ENCODE results near the gene NXNL1. TPM values are rescaled to one million over a fixed set of nuclear protein-coding genes. Genes with fewer than 3 reads are reported as not detected.
"Not testable (repeated sequence)": the region's sequence is repeated elsewhere in the genome, so short reads cannot be mapped to it uniquely, and the experiment has no call there.

NXNL1 gene, protein sequence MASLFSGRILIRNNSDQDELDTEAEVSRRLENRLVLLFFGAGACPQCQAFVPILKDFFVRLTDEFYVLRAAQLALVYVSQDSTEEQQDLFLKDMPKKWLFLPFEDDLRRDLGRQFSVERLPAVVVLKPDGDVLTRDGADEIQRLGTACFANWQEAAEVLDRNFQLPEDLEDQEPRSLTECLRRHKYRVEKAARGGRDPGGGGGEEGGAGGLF
- total RNA-seq, result not detected
- not detected for polyA plus RNA-seq

DNA sequence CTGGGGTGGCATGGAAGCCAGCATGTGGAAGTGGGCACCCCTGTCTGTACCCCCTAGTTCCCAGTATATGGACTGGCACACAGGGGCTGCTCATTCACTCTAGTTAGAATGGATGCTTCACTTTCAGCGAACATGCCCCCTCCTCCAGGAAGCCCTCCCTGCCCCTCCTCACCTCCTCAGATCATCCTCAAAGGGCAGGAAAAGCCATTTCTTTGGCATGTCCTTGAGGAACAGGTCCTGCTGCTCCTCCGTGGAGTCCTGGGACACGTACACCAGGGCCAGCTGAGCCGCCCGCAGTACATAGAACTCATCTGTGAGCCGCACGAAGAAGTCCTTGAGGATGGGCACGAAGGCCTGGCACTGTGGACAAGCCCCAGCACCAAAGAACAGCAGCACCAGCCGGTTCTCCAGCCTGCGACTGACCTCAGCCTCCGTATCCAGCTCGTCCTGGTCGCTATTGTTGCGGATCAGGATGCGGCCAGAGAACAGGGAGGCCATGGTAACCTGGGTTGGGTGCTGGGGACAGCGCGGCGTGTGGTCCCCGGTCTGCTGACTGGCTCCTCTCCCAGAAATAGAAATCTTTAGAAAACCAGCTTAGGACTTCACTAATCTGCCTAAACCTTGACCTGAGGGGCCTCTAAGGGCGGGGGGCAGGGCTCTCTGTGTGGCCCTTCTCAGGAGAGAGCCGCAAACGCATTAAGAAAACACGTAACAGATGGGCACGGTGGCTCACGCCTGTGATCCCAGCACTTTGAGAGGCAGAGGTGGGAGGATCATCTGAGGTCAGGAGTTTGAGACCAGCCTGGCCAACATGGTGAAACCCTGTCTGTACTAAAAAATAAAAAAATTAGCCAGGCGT, at the start of gene NXNL1:
NXNL1 (minus strand) TSS at position 555 of the 859 bp plus-strand sequence; CDS start at position 498, 57 bp downstream.
- H3K9ac ChIP-seq (ENCODE audit: low read depth in 1 of 2, low read length in 2 of 2), result no peak within 1 kb of the TSS
- no peaks in the 10 kb centered on the region for H3K4me1 ChIP-seq (ENCODE audit: control insufficient read depth in 4 of 4, insufficient read depth in 4 of 4, low read length in 3 of 4)
- DNase-seq (ENCODE audit: low spot score), result no peak
- 79% methylated on average over 26 of the region's 26 CpGs for WGBS
- H3K27ac ChIP-seq (ENCODE audit: low read depth in 1 of 2, low read length in 2 of 2), result no peak within 1 kb of the TSS
- H3K27me3 ChIP-seq (ENCODE audit: control insufficient read depth in 4 of 4, insufficient read depth in 4 of 4, low read length in 3 of 4), result peaks cover 0 to 3% (median 2%) of the 10 kb centered on the region in 4 donors
- H3K36me3 ChIP-seq (ENCODE audit: control insufficient read depth in 4 of 4, insufficient read depth in 3 of 4, low read depth in 1 of 4, low read length in 3 of 4), result no peaks in the 10 kb centered on the region
- H3K9me3 ChIP-seq (ENCODE audit: control insufficient read depth in 4 of 4, low read length in 3 of 4), result no peaks in the 10 kb centered on the region
- TF ChIP-seq, protein P1, sequence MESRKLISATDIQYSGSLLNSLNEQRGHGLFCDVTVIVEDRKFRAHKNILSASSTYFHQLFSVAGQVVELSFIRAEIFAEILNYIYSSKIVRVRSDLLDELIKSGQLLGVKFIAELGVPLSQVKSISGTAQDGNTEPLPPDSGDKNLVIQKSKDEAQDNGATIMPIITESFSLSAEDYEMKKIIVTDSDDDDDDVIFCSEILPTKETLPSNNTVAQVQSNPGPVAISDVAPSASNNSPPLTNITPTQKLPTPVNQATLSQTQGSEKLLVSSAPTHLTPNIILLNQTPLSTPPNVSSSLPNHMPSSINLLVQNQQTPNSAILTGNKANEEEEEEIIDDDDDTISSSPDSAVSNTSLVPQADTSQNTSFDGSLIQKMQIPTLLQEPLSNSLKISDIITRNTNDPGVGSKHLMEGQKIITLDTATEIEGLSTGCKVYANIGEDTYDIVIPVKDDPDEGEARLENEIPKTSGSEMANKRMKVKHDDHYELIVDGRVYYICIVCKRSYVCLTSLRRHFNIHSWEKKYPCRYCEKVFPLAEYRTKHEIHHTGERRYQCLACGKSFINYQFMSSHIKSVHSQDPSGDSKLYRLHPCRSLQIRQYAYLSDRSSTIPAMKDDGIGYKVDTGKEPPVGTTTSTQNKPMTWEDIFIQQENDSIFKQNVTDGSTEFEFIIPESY (IDR thresholded peaks at IDR 0.05), result no peak
- TF ChIP-seq SP1 (IDR thresholded peaks at IDR 0.05) (no peak), FOXA2 (IDR thresholded peaks at IDR 0.05) (no peak), EGR1 (IDR thresholded peaks at IDR 0.05; ENCODE audit: low read depth in 2 of 2) (no peak), TAF1 (conservative IDR thresholded peaks at IDR 0.05) (no peak), GABPA (IDR thresholded peaks at IDR 0.05 in 1 of 2, conservative IDR thresholded peaks at IDR 0.05 in 1 of 2) (no peak), RAD21 (IDR thresholded peaks at IDR 0.05) (no peak), NR2F2 (IDR thresholded peaks at IDR 0.05) (no peak), YY1 (IDR thresholded peaks at IDR 0.05) (no peak), RXRA (IDR thresholded peaks at IDR 0.05) (no peak), HNF4A (conservative IDR thresholded peaks at IDR 0.05) (no peak), FOXA1 (IDR thresholded peaks at IDR 0.05) (no peak)
- TF ChIP-seq, protein P2, sequence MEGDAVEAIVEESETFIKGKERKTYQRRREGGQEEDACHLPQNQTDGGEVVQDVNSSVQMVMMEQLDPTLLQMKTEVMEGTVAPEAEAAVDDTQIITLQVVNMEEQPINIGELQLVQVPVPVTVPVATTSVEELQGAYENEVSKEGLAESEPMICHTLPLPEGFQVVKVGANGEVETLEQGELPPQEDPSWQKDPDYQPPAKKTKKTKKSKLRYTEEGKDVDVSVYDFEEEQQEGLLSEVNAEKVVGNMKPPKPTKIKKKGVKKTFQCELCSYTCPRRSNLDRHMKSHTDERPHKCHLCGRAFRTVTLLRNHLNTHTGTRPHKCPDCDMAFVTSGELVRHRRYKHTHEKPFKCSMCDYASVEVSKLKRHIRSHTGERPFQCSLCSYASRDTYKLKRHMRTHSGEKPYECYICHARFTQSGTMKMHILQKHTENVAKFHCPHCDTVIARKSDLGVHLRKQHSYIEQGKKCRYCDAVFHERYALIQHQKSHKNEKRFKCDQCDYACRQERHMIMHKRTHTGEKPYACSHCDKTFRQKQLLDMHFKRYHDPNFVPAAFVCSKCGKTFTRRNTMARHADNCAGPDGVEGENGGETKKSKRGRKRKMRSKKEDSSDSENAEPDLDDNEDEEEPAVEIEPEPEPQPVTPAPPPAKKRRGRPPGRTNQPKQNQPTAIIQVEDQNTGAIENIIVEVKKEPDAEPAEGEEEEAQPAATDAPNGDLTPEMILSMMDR (IDR thresholded peaks at IDR 0.05; ENCODE audit: low read depth, low read length, missing input control), result no peak
- TF ChIP-seq, protein P3, sequence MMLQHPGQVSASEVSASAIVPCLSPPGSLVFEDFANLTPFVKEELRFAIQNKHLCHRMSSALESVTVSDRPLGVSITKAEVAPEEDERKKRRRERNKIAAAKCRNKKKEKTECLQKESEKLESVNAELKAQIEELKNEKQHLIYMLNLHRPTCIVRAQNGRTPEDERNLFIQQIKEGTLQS (IDR thresholded peaks at IDR 0.05), result no peak
- TF ChIP-seq, protein P4, sequence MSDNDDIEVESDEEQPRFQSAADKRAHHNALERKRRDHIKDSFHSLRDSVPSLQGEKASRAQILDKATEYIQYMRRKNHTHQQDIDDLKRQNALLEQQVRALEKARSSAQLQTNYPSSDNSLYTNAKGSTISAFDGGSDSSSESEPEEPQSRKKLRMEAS (IDR thresholded peaks at IDR 0.05), result no peak
- TF ChIP-seq, protein P5, sequence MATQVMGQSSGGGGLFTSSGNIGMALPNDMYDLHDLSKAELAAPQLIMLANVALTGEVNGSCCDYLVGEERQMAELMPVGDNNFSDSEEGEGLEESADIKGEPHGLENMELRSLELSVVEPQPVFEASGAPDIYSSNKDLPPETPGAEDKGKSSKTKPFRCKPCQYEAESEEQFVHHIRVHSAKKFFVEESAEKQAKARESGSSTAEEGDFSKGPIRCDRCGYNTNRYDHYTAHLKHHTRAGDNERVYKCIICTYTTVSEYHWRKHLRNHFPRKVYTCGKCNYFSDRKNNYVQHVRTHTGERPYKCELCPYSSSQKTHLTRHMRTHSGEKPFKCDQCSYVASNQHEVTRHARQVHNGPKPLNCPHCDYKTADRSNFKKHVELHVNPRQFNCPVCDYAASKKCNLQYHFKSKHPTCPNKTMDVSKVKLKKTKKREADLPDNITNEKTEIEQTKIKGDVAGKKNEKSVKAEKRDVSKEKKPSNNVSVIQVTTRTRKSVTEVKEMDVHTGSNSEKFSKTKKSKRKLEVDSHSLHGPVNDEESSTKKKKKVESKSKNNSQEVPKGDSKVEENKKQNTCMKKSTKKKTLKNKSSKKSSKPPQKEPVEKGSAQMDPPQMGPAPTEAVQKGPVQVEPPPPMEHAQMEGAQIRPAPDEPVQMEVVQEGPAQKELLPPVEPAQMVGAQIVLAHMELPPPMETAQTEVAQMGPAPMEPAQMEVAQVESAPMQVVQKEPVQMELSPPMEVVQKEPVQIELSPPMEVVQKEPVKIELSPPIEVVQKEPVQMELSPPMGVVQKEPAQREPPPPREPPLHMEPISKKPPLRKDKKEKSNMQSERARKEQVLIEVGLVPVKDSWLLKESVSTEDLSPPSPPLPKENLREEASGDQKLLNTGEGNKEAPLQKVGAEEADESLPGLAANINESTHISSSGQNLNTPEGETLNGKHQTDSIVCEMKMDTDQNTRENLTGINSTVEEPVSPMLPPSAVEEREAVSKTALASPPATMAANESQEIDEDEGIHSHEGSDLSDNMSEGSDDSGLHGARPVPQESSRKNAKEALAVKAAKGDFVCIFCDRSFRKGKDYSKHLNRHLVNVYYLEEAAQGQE (IDR thresholded peaks at IDR 0.05), result no peak
- H3K4me3 ChIP-seq (ENCODE audit: low read depth in 1 of 3, low read length in 3 of 3), result no peak within 1 kb of the TSS

DNA sequence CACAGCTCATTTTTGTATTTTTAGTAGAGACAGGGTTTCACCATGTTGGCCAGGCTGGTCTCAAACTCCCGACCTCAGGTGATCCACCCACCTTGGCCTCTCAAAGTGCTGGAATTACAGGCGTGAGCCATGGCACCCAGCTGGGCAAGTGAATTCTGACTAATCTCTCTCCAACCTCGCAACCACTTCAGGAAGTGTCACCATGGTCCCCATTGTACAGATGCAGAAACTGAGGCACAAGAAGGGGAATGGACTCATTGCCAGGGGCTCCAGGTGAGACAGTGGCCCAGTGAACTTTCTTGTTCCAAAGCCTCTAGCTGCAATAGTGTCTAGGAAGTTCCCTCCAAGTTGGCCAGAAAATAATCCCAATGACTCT, 47.8 kb upstream of the NXNL1 start:
- H3K27ac ChIP-seq (ENCODE audit: low read depth in 1 of 2, low read length in 2 of 2), result not testable (repeated sequence)

More for the DNA sequence above, 47.8 kb upstream of the NXNL1 start:
- H3K9me3 ChIP-seq (ENCODE audit: control insufficient read depth in 4 of 4, low read length in 3 of 4); DNase-seq (ENCODE audit: low spot score); H3K4me3 ChIP-seq (ENCODE audit: low read depth in 1 of 3, low read length in 3 of 3); H3K36me3 ChIP-seq (ENCODE audit: control insufficient read depth in 4 of 4, insufficient read depth in 3 of 4, low read depth in 1 of 4, low read length in 3 of 4); H3K9ac ChIP-seq (ENCODE audit: low read depth in 1 of 2, low read length in 2 of 2); H3K27me3 ChIP-seq (ENCODE audit: control insufficient read depth in 4 of 4, insufficient read depth in 4 of 4, low read length in 3 of 4): not testable (repeated sequence)
- 97% methylated on average over 3 of the region's 3 CpGs for WGBS
- H3K4me1 ChIP-seq (ENCODE audit: control insufficient read depth in 4 of 4, insufficient read depth in 4 of 4, low read length in 3 of 4), result peaks cover 4 to 18% (median 16%) of the 10 kb centered on the region in 4 donors
